ENCODE results near the gene PTPRN2. TPM values are rescaled to one million over a fixed set of nuclear protein-coding genes. Genes with fewer than 3 reads are reported as not detected.

The PTPRN2 gene
- total and polyA plus RNA-seq, 2 experiments from 2014 or later, result 0.28 TPM; not detected in 1

GRCh38 chr7:158028290-158028941 lies 559.2 kb downstream of the PTPRN2 start:
- Histone ChIP-seq H3K9me3 (ENCODE audit: low read depth) (no peaks in the 10 kb centered on the region), H3K4me1 (ENCODE audit: low read depth) (no peaks in the 10 kb centered on the region), H3K27ac (no peak overlapping the region), H3K36me3 (no peaks in the 10 kb centered on the region), H3K27me3 (no peaks in the 10 kb centered on the region), H3K4me3 (no peak overlapping the region)
- TF ChIP-seq CTCF (IDR thresholded peaks at IDR 0.05; ENCODE audit: low read depth, low read length), result no peak
- DNase-seq (ENCODE audit: low read depth in 1 of 2, low spot score in 1 of 2), result no peak

GRCh38 chr7:158027646-158028045 lies 560.0 kb downstream of the PTPRN2 start:
- H3K27ac ChIP-seq, result no peak overlapping the region
- no peaks in the 10 kb centered on the region for H3K9me3 ChIP-seq (ENCODE audit: low read depth)
- no peak for TF ChIP-seq CTCF (IDR thresholded peaks at IDR 0.05; ENCODE audit: low read depth, low read length)
- no peak overlapping the region for H3K4me3 ChIP-seq
- no peaks in the 10 kb centered on the region for H3K36me3 ChIP-seq
- no peaks in the 10 kb centered on the region for H3K4me1 ChIP-seq (ENCODE audit: low read depth)
- no peaks in the 10 kb centered on the region for H3K27me3 ChIP-seq
- DNase-seq (ENCODE audit: low read depth in 1 of 2, low spot score in 1 of 2), result no peak

GRCh38 chr7:158026636-158027265 lies 560.9 kb downstream of the PTPRN2 start:
- Histone ChIP-seq H3K36me3 (no peaks in the 10 kb centered on the region), H3K27ac (no peak overlapping the region), H3K4me1 (ENCODE audit: low read depth) (no peaks in the 10 kb centered on the region), H3K9me3 (ENCODE audit: low read depth) (no peaks in the 10 kb centered on the region), H3K27me3 (no peaks in the 10 kb centered on the region), H3K4me3 (no peak overlapping the region)
- TF ChIP-seq CTCF (IDR thresholded peaks at IDR 0.05; ENCODE audit: low read depth, low read length), result no peak
- DNase-seq (ENCODE audit: low read depth in 1 of 2, low spot score in 1 of 2), result no peak

DNA sequence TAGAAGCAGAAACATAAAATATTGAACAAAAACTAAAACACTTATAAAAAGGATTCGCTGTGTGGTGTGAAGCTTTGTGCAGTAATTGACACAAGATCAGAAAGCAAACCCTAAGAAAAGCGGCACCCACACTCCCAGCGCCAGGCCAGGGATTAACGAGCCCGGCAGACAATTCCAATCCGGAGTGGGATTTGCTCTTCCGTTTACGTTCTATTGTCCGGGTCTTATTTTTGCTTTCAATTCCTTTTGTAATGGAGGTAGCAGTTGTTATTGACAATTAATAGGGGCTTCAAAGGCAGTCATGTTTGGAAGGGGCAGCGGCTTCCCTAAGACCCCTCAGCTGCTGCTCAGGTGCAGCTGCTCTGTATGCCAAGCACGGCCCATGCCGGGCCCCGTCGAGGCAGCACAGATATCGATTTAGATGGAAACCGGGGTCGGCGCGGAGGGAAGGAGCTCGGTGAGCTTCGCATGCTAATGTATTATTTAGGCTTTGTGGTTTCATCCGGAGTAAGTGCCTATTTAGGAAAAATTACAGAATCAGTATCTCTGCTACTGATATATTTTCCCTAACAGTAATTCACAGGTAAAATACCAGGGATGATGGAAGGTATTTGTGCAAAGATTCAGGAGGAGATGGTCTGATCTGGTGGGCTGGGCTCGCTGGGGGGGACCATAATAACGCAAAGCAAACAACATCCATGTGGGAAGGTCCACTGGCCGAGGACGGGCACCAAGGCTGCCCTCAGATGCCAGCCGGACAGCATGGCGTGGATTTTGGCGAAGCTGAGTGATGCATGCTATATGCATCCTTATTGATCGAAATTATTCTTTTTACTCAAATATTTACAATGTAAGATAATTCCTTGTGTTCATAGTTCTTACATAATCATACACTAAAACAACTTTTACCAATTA lies 561.7 kb downstream of the PTPRN2 start:
- Histone ChIP-seq H3K27ac (no peak overlapping the region), H3K9me3 (ENCODE audit: low read depth) (no peaks in the 10 kb centered on the region), H3K4me1 (ENCODE audit: low read depth) (no peaks in the 10 kb centered on the region), H3K4me3 (no peak overlapping the region), H3K36me3 (no peaks in the 10 kb centered on the region), H3K27me3 (no peaks in the 10 kb centered on the region)
- DNase-seq (ENCODE audit: low read depth in 1 of 2, low spot score in 1 of 2), result no peak
- no peak for TF ChIP-seq CTCF (IDR thresholded peaks at IDR 0.05; ENCODE audit: low read depth, low read length)

DNA sequence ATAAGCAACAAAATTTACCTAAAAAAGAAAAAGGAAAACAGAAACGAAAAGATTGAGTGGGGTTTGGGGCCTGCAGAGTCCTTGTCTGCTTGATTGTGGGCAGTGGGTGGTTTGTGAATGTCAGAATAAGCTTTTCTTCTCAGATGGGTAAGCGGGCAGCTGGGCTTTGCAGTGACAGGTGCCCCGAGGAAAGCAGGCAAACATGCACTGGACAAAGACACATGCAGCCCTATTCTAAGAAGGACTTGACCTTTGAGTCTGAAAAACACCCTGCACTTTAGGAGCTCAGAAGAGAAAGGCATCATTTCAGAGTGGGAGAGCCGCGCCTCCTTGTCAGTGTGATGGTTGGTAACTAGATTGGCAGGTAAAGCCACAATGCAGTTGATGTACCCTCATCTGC lies 562.7 kb downstream of the PTPRN2 start:
- no peaks in the 10 kb centered on the region for H3K27me3 ChIP-seq
- TF ChIP-seq CTCF (IDR thresholded peaks at IDR 0.05; ENCODE audit: low read depth, low read length), result no peak
- no peak overlapping the region for H3K4me3 ChIP-seq
- no peaks in the 10 kb centered on the region for H3K4me1 ChIP-seq (ENCODE audit: low read depth)
- no peaks in the 10 kb centered on the region for H3K9me3 ChIP-seq (ENCODE audit: low read depth)
- H3K27ac ChIP-seq, result no peak overlapping the region
- DNase-seq (ENCODE audit: low read depth in 1 of 2, low spot score in 1 of 2), result no peak
- no peaks in the 10 kb centered on the region for H3K36me3 ChIP-seq

Data from cardiac muscle cell (in vitro differentiated cells and primary cell).